Natural killer cell (primary cell): ENCODE data around the gene PSMD13. TPM values are rescaled to one million over a fixed set of nuclear protein-coding genes. Genes with fewer than 3 reads are reported as not detected.

Experiments used
- ATAC-seq, 3 donors: fragments of 150-1000 bp in 2 of 3; fragments of 200-7000 bp in 1 of 3; cut with Tn5 transposase; 1 replicate in 1 of 3; 2 replicates in 2 of 3; pipeline ENCODE4 v1.10.0; 2021; ENCODE audit warnings: mild to moderate bottlenecking in 2 of 3, moderate library complexity in 2 of 3
- DNase-seq, 2 donors: peaks; one replicate each; pipeline versions ENCODE4 v3.0.0 to v3.0.0-alpha.2; 2013 to 2021; ENCODE audit warnings: mixed read lengths in 1 of 2
- H3K27ac ChIP-seq: one replicate; pipeline ENCODE4 v1.5.1; 2013; ENCODE audit warnings: mild to moderate bottlenecking, low read length
- H3K27me3 ChIP-seq: one replicate; pipeline ENCODE4 v1.6.1; 2013; ENCODE audit warnings: low read length; ENCODE audit not compliant: control insufficient read depth, insufficient read depth
- H3K36me3 ChIP-seq: one replicate; pipeline ENCODE4 v1.6.1; 2013; ENCODE audit warnings: low read length; ENCODE audit not compliant: control insufficient read depth, insufficient read depth
- H3K4me1 ChIP-seq: one replicate; pipeline ENCODE4 v1.6.1; 2013; ENCODE audit warnings: low read length; ENCODE audit not compliant: control insufficient read depth, insufficient read depth
- H3K4me3 ChIP-seq: one replicate; pipeline ENCODE4 v1.5.1; 2013; ENCODE audit warnings: low read length
- H3K9me3 ChIP-seq: one replicate; pipeline ENCODE4 v1.6.1; 2013; ENCODE audit warnings: low read length; ENCODE audit not compliant: control insufficient read depth, insufficient read depth
- H3K27ac Mint-ChIP-seq, 2 donors: one replicate each; pipeline ENCODE4 v1.8.0; 2022; ENCODE audit warnings: mild to moderate bottlenecking in 2 of 2, mixed read lengths in 2 of 2, moderate library complexity in 1 of 2
- H3K27me3 Mint-ChIP-seq, 2 donors: one replicate each; pipeline ENCODE4 v1.8.0; 2022; ENCODE audit warnings: low read depth in 2 of 2, mixed read lengths in 2 of 2
- H3K36me3 Mint-ChIP-seq: one replicate; pipeline ENCODE4 v1.8.0; 2022; ENCODE audit warnings: mixed read lengths
- H3K4me1 Mint-ChIP-seq, 2 donors: one replicate each; pipeline ENCODE4 v1.8.0; 2022; ENCODE audit warnings: mixed read lengths in 2 of 2
- H3K4me3 Mint-ChIP-seq: one replicate; pipeline ENCODE4 v1.8.0; 2022; ENCODE audit warnings: mild to moderate bottlenecking, moderate library complexity, mixed read lengths
- H3K9me3 Mint-ChIP-seq, 2 donors: one replicate each; pipeline ENCODE4 v1.8.0; 2022; ENCODE audit warnings: mixed read lengths in 2 of 2
- WGBS: methylation state at CpG from one replicate; pipeline ENCODE4 v1.1.7; 2013; ENCODE audit warnings: missing lambda C conversion rate; ENCODE audit not compliant: insufficient coverage; 5-methylcytosine and 5-hydroxymethylcytosine counted together
- intact Hi-C: fragments of 100-400 bp; cut with micrococcal nuclease; formaldehyde crosslinking; loops from one replicate; pipeline ENCODE4 v1.14.2; 2022
- total RNA-seq, 4 donors: library from RNA; stranded (reverse); fragments of 120-200 nt in 1 of 4; gene quantifications; one replicate each; pipeline versions ENCODE4 v1.2.3 to v1.2.4, GENCODE V29; 2013 to 2022
- TF ChIP-seq, protein P1 (sequence below): fragments of 200-600 bp; IDR thresholded peaks from one replicate; pipeline ENCODE4 v1.8.0; 2022; ENCODE audit warnings: antibody characterized with exemption

Gene PSMD13
- total RNA-seq, 3 donors from 2014 or later (not counting 1 experiment from before 2014, with no cell fraction given): 94.6 to 111 (median 104) TPM

DNA sequence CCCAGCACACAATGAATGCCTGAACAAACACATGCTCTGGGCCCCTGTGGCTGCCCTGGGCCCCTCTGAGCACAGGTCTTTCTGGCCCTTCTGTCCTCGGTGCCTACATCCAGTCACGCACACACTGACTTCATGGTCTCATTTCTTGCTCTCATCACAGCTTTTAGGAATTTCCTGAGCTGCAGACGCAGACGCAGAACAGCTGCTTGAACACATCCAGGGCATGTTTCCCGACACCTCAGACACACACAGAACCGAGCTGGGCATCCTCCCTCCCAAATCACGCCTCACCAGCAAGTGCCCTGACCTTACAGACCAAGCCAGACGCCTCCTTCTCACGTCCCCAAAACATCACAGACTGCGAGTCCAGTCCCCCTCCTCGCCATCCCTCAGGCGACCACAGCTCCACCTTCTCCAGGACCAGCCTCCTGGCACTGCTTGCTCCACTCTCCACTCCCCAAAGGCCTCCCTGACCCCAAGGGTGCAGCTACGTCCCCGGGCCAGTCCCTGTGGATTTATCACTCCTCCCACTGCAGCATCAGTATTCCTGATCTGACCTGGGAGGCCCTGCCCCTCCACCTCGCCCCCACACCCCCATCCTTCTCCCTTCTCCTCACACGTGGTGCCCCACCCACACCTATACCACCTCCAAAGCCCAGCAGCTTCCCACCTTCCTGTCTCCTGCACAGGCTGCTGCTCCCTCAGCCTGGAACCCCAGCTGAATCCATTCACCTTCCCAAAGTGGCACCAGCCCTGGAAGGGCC is 13.6 kb upstream of the PSMD13 start:
- Mint-ChIP-seq H3K27ac (no peak overlapping the region), H3K4me3 (no peak overlapping the region), H3K4me1 (peaks cover 0 to under 1% of the 10 kb centered on the region in 2 donors), H3K36me3 (peaks cover 7% of the 10 kb centered on the region), H3K9me3 (no peaks in the 10 kb centered on the region), H3K27me3 (no peaks in the 10 kb centered on the region)
- TF ChIP-seq, protein P1, sequence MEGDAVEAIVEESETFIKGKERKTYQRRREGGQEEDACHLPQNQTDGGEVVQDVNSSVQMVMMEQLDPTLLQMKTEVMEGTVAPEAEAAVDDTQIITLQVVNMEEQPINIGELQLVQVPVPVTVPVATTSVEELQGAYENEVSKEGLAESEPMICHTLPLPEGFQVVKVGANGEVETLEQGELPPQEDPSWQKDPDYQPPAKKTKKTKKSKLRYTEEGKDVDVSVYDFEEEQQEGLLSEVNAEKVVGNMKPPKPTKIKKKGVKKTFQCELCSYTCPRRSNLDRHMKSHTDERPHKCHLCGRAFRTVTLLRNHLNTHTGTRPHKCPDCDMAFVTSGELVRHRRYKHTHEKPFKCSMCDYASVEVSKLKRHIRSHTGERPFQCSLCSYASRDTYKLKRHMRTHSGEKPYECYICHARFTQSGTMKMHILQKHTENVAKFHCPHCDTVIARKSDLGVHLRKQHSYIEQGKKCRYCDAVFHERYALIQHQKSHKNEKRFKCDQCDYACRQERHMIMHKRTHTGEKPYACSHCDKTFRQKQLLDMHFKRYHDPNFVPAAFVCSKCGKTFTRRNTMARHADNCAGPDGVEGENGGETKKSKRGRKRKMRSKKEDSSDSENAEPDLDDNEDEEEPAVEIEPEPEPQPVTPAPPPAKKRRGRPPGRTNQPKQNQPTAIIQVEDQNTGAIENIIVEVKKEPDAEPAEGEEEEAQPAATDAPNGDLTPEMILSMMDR: no peak
- no peaks in the 10 kb centered on the region for H3K9me3 ChIP-seq
- H3K36me3 ChIP-seq: peaks cover 7% of the 10 kb centered on the region
- no peak overlapping the region for H3K4me3 ChIP-seq
- H3K4me1 ChIP-seq: no peaks in the 10 kb centered on the region
- ATAC-seq: no peak
- no peak for DNase-seq
- WGBS: 92% methylated on average over 16 of the region's 16 CpGs
- intact Hi-C loops: no loop called here
- H3K27ac ChIP-seq: no peak overlapping the region
- H3K27me3 ChIP-seq: no peaks in the 10 kb centered on the region

DNA sequence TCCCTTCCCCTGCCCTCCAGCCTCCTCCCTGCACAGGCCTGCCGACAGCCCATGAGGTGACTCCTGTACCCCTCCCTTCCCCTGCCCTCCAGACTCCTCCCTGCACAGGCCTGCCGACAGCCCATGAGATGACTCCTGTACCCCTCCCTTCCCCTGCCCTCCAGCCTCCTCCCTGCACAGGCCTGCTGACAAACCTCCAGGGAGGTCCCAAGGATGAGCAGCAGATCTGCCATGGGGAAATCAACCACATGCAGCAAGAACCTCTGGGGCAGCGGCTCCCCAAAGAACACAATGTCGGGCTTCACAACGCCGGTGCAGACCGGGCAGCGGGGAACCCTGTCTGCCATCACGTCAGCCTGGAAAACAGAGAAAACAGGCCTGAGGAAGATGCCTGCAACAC is 12.9 kb upstream of the PSMD13 start:
- Mint-ChIP-seq H3K9me3 (no peaks in the 10 kb centered on the region), H3K27me3 (no peaks in the 10 kb centered on the region), H3K4me1 (no peaks in the 10 kb centered on the region), H3K36me3 (peaks cover 7% of the 10 kb centered on the region), H3K27ac (no peak overlapping the region), H3K4me3 (no peak overlapping the region)
- Histone ChIP-seq H3K27ac (no peak overlapping the region), H3K4me3 (no peak overlapping the region), H3K36me3 (peaks cover 4% of the 10 kb centered on the region), H3K4me1 (no peaks in the 10 kb centered on the region), H3K9me3 (no peaks in the 10 kb centered on the region), H3K27me3 (no peaks in the 10 kb centered on the region)
- intact Hi-C loops: no loop called here
- ATAC-seq: no peak
- TF ChIP-seq, protein P1: no peak
- no peak for DNase-seq
- WGBS: 97% methylated on average over 8 of the region's 9 CpGs

DNA sequence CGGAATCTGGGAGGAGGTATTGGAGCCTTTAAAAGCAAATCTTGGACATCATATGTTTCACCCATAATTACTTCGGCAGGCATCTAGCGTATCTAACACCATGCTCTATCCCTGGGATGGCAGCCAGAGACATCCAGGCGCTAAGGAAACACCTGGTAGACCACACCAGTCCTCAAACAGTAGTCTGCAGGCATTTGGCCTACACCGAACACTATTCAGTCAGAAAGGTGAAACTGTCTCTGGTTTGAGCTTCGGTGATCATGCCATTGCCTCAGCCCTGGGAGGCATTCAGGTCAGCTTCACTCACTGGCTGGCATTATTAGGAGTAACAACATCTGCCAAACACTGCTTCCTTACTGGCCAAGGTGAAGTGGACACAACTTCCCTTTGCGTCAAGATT is 12.4 kb upstream of the PSMD13 start:
- Histone ChIP-seq H3K4me1 (no peaks in the 10 kb centered on the region), H3K27ac (no peak overlapping the region), H3K27me3 (no peaks in the 10 kb centered on the region), H3K4me3 (no peak overlapping the region), H3K36me3 (peaks cover 4% of the 10 kb centered on the region), H3K9me3 (no peaks in the 10 kb centered on the region)
- Mint-ChIP-seq H3K4me3 (no peak overlapping the region), H3K4me1 (no peaks in the 10 kb centered on the region), H3K36me3 (peaks cover 7% of the 10 kb centered on the region), H3K9me3 (no peaks in the 10 kb centered on the region), H3K27me3 (no peaks in the 10 kb centered on the region), H3K27ac (no peak overlapping the region)
- ATAC-seq (no peak), DNase-seq (no peak)
- WGBS: 94% methylated on average over 7 of the region's 7 CpGs
- TF ChIP-seq, protein P1: no peak
- intact Hi-C loops: no loop called here
